PC-9 (cell line): ENCODE measurements around the gene THYN1. TPM values are rescaled to one million over a fixed set of nuclear protein-coding genes. Genes with fewer than 3 reads are reported as not detected.

Experiments used
- BruUV-seq: library from RNA; stranded (reverse); fragments of 400-500 nt; replicated peaks from 2 replicates; lab custom pipeline; 2021; lab: Mats Ljungman, UMichigan
- CTCF ChIA-PET: fragments of 300-600 bp; sonication (Branson Sonifier 250); formaldehyde crosslinking; loops from one replicate; lab custom pipeline; 2022; ENCODE audit warnings: antibody characterized with exemption; lab: Charles Lee
- POLR2A ChIA-PET: fragments of 300-600 bp; sonication (Branson Sonifier 250); formaldehyde crosslinking; loops from one replicate; lab custom pipeline; 2022; ENCODE audit warnings: antibody characterized with exemption; ENCODE audit not compliant: unreplicated experiment; lab: Charles Lee
- DNase-seq, 2 experiments: peaks; one replicate each; pipeline versions ENCODE4 v3.0.0 to v3.0.0-alpha.2; 2015 to 2022; ENCODE audit warnings: mixed read lengths in 1 of 2
- H2AFZ ChIP-seq: fragments of 200-600 bp; sonication (generic); 2 replicates; pipeline ENCODE4 v1.8.1; 2017; ENCODE audit warnings: antibody characterized with exemption
- H3F3A ChIP-seq: fragments of 200-600 bp; sonication (generic); 2 replicates; pipeline ENCODE4 v1.8.1; 2017; ENCODE audit warnings: antibody characterized with exemption, mild to moderate bottlenecking, low read depth; ENCODE audit not compliant: insufficient read depth
- H3K27ac ChIP-seq: fragments of 200-600 bp; sonication (generic); 2 replicates; pipeline ENCODE4 v1.6.1; 2016; ENCODE audit warnings: mixed run types
- H3K27me3 ChIP-seq: fragments of 200-600 bp; sonication (generic); 2 replicates; pipeline ENCODE4 v1.6.1; 2016; ENCODE audit warnings: low read depth, mixed run types; ENCODE audit not compliant: insufficient read depth
- H3K36me3 ChIP-seq: fragments of 200-600 bp; sonication (generic); 2 replicates; pipeline ENCODE4 v1.6.1; 2016; ENCODE audit warnings: low read depth, mixed run types
- H3K4me1 ChIP-seq: fragments of 200-600 bp; sonication (generic); replicated peaks from 2 replicates; pipeline ENCODE4 v1.6.1; 2016; ENCODE audit warnings: mixed run types; ENCODE audit not compliant: insufficient read depth
- H3K4me2 ChIP-seq: fragments of 200-600 bp; sonication (generic); 2 replicates; pipeline ENCODE4 v1.6.1; 2017; ENCODE audit warnings: mixed run types
- H3K4me3 ChIP-seq: fragments of 200-600 bp; sonication (generic); 2 replicates; pipeline ENCODE4 v1.6.1; 2016; ENCODE audit warnings: mixed run types
- H3K79me2 ChIP-seq: fragments of 200-600 bp; sonication (generic); 2 replicates; pipeline ENCODE4 v1.6.1; 2017; ENCODE audit warnings: low read depth, mixed run types
- H3K9me2 ChIP-seq: fragments of 200-600 bp; sonication (generic); 2 replicates; pipeline ENCODE4 v1.8.1; 2017; ENCODE audit warnings: mild to moderate bottlenecking; ENCODE audit not compliant: insufficient read depth
- H3K9me3 ChIP-seq: fragments of 200-600 bp; sonication (generic); 2 replicates; pipeline ENCODE4 v1.8.1; 2016; ENCODE audit warnings: low read depth; ENCODE audit not compliant: insufficient read depth
- H4K20me1 ChIP-seq: fragments of 200-600 bp; sonication (generic); 2 replicates; pipeline ENCODE4 v1.8.1; 2017; ENCODE audit not compliant: insufficient read depth
- CTCF ChIP-seq: fragments of 200-600 bp; sonication (generic); conservative IDR thresholded peaks from 2 replicates; pipeline ENCODE4 v1.6.1; 2017; ENCODE audit warnings: mixed run types, antibody characterized with exemption, mild to moderate bottlenecking, moderate library complexity
- EZH2 ChIP-seq: fragments of 200-600 bp; sonication (generic); IDR thresholded peaks from 2 replicates; pipeline ENCODE4 v1.8.0; 2017; ENCODE audit warnings: antibody characterized with exemption, low read depth
- intact Hi-C: fragments of 100-400 bp; cut with micrococcal nuclease; formaldehyde crosslinking; loops from one replicate; pipeline ENCODE4 v1.10.0; 2022; ENCODE audit not compliant: unreplicated experiment
- total RNA-seq: library from RNA; stranded (reverse); gene quantifications from 2 replicates; pipeline ENCODE4 v1.2.3, GENCODE V29; 2021

Gene THYN1
- total RNA-seq, 1 experiment from 2014 or later = 29.8 TPM

- no peaks in the 10 kb centered on the region for H3K9me2 ChIP-seq
- no peak overlapping the region for H3K4me2 ChIP-seq
- peaks cover 22% of the 10 kb centered on the region; the same call in 1 of the 2 replicates for H3K36me3 ChIP-seq
- H3K27me3 ChIP-seq = no peaks in the 10 kb centered on the region
- peaks cover 5% of the 10 kb centered on the region for H4K20me1 ChIP-seq
- H3K4me1 ChIP-seq = no peaks in the 10 kb centered on the region
- H3K27ac ChIP-seq = no peak overlapping the region
- no peak overlapping the region for H2AFZ ChIP-seq
- H3K9me3 ChIP-seq = no peaks in the 10 kb centered on the region
- CTCF ChIA-PET = no interaction called here
- no peak overlapping the region for H3K4me3 ChIP-seq
- H3F3A ChIP-seq = no peaks in the 10 kb centered on the region
- DNase-seq = no peak
- intact Hi-C loops = no loop called here
- no peak for TF ChIP-seq CTCF
- TF ChIP-seq EZH2 = no peak
- POLR2A ChIA-PET = no interaction called here
- no TSS peak for BruUV-seq
- peaks cover 27% of the 10 kb centered on the region; the same call in 1 of the 2 replicates for H3K79me2 ChIP-seq
These were observed 37.3 kb downstream of the THYN1 start for GRCh38 chr11:134215836-134216235.

GRCh38 chr11:134207538-134208239 is 45.5 kb downstream of the THYN1 start:
- Histone ChIP-seq H3K9me3 (no peaks in the 10 kb centered on the region), H3K79me2 (no peaks in the 10 kb centered on the region), H3K27ac (no peak overlapping the region), H3K9me2 (no peaks in the 10 kb centered on the region), H3K4me3 (no peak overlapping the region), H2AFZ (no peak overlapping the region), H3K27me3 (no peaks in the 10 kb centered on the region), H3F3A (no peaks in the 10 kb centered on the region), H3K4me2 (no peak overlapping the region), H3K4me1 (no peaks in the 10 kb centered on the region), H4K20me1 (peaks cover 6% of the 10 kb centered on the region; the same call in 1 of the 2 replicates), H3K36me3 (peaks cover 20% of the 10 kb centered on the region)
- intact Hi-C loops = no loop called here
- ChIA-PET POLR2A (interaction anchor here (0.6 kb wide), 1 partner anchor 9 kb away, joined by 3 read pairs; no protein-coding TSS in a partner anchor), CTCF (no interaction called here)
- TF ChIP-seq EZH2 (no peak), CTCF (peak; percentile 85)
- BruUV-seq = no TSS peak
- peak in 1 of 2 experiments; percentile 34 for DNase-seq

- no TSS peak for BruUV-seq
- H3K9me2 ChIP-seq = no peaks in the 10 kb centered on the region
- H3K27me3 ChIP-seq = no peaks in the 10 kb centered on the region
- no peak overlapping the region for H2AFZ ChIP-seq
- H4K20me1 ChIP-seq = peaks cover 6% of the 10 kb centered on the region; the same call in 1 of the 2 replicates
- POLR2A ChIA-PET = no interaction called here
- H3K4me3 ChIP-seq = no peak overlapping the region
- H3K79me2 ChIP-seq = no peaks in the 10 kb centered on the region
- H3K27ac ChIP-seq = no peak overlapping the region
- no peaks in the 10 kb centered on the region for H3F3A ChIP-seq
- no peak for DNase-seq
- H3K9me3 ChIP-seq = no peaks in the 10 kb centered on the region
- intact Hi-C loops = no loop called here
- H3K4me1 ChIP-seq = no peaks in the 10 kb centered on the region
- TF ChIP-seq EZH2 (no peak), CTCF (no peak)
- CTCF ChIA-PET = no interaction called here
- H3K36me3 ChIP-seq = peaks cover 22% of the 10 kb centered on the region
- H3K4me2 ChIP-seq = no peak overlapping the region
These were observed 47.0 kb downstream of the THYN1 start for GRCh38 chr11:134206185-134206584.
